Liver (tissue), 2 donors: ENCODE results near the gene ZFP3.

Experiments
- TF ChIP-seq, protein P1 (sequence below): IDR thresholded peaks from 2 replicates; pipeline ENCODE4 v1.6.1; 2016; ENCODE audit warnings: antibody characterized with exemption
- TF ChIP-seq, protein P2 (sequence below): fragments of 150-350 bp; IDR thresholded peaks from 2 replicates; pipeline ENCODE4 v1.5.1; 2017; ENCODE audit warnings: improper control_type of control experiment, low read depth, low read length; ENCODE audit not compliant: missing input control
- donor health status: healthy.

DNA sequence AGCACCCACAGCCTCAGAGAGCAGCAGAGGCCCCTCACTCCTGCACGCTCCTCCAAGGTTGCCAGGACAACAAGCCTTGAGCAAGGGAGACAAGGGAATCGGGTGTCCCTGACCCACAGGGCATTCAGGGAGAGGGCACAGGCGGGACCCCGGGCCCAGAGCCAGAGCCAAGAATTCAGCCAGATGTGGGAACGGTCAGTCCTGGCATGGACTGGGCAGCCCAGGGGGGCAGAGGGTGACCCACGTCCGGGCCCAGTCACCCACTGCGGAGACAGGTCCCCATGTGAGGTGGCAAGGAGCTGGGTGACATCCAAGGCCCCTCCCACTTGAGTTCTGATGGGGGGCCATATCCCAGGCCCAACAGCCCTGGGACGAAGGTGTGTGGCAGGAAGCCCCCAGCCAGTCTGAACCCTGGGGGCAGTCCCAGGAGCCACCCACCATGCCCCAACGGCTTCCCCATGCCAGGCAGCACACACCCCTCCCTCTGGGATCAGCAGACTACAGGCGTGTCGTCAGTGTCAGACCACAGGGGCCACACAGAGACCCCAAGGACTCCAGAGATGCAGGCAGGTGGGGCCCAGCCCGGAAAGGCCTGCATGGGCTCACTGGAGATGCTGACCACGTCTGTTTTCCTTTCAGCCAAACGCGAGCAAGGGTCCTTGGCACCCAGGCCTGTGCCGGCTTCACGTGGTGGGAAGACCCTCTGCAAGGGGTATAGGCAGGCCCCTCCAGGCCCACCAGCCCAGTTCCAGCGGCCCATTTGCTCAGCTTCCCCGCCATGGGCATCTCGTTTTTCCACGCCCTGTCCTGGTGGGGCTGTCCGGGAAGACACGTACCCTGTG lies 60.6 kb downstream of the ZFP3 start:
- TF ChIP-seq, protein P1, sequence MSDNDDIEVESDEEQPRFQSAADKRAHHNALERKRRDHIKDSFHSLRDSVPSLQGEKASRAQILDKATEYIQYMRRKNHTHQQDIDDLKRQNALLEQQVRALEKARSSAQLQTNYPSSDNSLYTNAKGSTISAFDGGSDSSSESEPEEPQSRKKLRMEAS, result no peak
- TF ChIP-seq, protein P2, sequence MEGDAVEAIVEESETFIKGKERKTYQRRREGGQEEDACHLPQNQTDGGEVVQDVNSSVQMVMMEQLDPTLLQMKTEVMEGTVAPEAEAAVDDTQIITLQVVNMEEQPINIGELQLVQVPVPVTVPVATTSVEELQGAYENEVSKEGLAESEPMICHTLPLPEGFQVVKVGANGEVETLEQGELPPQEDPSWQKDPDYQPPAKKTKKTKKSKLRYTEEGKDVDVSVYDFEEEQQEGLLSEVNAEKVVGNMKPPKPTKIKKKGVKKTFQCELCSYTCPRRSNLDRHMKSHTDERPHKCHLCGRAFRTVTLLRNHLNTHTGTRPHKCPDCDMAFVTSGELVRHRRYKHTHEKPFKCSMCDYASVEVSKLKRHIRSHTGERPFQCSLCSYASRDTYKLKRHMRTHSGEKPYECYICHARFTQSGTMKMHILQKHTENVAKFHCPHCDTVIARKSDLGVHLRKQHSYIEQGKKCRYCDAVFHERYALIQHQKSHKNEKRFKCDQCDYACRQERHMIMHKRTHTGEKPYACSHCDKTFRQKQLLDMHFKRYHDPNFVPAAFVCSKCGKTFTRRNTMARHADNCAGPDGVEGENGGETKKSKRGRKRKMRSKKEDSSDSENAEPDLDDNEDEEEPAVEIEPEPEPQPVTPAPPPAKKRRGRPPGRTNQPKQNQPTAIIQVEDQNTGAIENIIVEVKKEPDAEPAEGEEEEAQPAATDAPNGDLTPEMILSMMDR, result no peak
